CD1c-positive myeloid dendritic cell (primary cell): ENCODE measurements around the gene IGF2BP3.
A peak's percentile ranks its signal among the peaks of the same experiment; 100 is the strongest.
"Not testable (repeated sequence)": the region's sequence is repeated elsewhere in the genome, so short reads cannot be mapped to it uniquely, and the experiment has no call there.

Experiments
- DNase-seq: peaks from one replicate; pipeline ENCODE4 v3.0.0-alpha.2; 2016; ENCODE audit errors: extremely low spot score

The IGF2BP3 gene

DNA sequence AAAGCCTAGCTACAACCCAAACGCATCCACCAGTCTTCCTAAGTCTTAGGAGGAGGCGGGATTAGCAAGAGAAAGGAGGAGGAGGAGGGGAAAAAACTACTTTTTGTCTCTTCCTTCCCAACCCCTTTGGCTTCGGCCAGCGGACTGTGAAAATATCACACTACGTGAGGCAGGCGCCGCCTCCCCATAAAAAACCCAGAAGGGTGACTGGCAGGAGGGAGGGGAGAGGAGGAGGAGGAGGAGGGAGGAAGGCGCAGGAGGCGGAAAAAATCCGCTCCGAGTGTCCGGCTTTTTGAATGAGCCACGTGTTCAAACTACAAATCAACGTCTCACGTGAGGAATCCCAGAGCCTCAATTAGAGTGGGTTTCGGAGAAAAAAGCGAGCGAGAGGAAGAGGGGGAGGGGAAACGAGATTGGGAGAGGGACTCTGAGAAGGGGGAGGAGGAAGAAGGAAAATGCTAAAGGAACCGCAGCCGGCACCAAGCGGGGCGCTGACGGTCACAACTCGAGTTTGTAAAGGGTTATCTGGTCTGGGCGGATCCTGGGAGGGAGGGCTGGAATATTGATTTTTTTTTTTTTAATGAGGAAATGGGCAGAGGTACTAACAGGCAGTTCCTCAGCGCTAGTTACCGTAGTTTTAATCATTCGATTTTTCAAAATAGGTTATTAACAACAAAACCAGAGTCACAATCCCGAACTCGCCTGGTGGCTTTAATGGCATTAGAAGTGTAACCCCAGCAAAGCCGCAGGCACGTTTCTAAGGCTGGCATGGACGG lies at the start of gene IGF2BP3:
IGF2BP3 (minus strand) TSS at position 162 of the 776 bp plus-strand sequence. CDS start 381 bp downstream, outside the sequence.
- peak; percentile 26 for DNase-seq

DNA sequence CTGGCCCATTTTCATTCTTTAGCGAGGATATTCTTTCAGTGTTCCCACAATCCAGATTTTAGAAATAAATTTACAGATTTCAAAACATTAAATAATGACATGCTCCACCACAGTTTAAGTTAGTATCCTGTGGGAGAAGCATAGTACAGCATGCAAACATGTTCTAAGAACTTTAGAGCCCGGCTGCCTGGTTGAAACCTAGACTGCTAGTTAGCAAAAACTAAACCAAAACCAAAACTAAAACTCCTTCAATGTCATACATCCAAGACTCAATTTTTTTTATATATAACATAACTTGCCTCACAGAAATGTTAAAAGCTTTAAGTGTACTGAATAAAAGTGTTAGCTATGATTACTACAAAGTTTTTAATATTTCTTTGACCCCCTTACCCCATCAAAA lies 44.5 kb upstream of the IGF2BP3 start:
- DNase-seq, result no peak

DNA sequence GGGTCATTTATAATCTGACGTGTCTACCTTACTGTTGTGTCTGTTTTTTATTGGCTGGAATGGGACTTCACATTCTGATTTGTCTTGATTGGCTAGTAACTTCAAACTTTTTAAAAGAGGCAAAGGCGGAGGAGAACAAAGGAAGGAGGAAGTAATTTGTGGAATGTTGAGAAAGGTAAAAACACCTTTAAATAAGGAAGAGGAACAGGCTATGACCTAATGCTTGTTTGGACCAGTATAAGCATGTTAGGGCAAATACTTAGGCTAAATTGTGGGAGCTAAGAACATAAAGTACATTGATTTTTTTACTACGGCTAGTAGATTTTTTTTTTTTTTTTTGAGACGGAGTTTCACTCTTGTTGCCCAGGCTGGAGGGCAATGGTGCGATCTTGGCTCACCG lies 43.5 kb upstream of the IGF2BP3 start:
- DNase-seq, result not testable (repeated sequence)

DNA sequence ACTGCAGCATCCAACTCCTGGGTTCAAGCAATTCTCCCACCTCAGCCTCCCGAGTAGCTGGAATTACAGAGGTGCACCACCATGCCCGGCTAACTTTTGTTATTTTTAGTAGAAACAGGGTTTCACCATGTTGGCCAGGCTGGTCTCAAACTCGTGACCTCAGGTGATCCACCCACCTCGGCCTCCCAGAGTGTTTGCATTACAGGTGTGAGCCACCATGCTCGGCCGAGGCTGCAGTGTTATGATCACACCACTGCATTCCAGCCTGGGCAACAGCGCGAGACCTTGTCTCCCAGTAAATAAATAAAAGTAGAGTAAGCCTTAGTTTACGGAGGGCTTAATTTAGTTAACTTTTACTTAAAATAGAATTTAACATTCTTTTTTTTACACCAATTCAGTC lies 23.7 kb upstream of the IGF2BP3 start:
- no peak for DNase-seq

DNA sequence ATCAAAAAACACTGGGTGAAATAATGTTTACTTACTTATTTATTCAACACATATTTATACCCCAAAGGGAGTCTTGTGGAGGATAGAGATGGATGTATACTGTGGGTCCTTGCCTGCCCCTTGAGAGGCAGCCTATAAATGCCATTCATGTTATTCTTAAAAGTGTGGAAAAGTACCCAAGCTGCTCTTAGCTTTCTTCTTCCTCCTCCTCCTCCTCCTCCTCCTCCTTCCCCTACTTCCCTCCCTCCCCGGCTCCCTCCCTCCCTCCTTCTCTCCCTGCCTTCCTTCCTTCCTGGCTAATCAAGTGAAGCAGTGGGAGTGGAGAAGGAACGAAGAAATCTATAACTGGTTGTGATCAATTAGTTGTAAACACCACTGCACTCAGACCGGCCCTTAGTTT lies 21.2 kb upstream of the IGF2BP3 start:
- DNase-seq, result no peak

DNA sequence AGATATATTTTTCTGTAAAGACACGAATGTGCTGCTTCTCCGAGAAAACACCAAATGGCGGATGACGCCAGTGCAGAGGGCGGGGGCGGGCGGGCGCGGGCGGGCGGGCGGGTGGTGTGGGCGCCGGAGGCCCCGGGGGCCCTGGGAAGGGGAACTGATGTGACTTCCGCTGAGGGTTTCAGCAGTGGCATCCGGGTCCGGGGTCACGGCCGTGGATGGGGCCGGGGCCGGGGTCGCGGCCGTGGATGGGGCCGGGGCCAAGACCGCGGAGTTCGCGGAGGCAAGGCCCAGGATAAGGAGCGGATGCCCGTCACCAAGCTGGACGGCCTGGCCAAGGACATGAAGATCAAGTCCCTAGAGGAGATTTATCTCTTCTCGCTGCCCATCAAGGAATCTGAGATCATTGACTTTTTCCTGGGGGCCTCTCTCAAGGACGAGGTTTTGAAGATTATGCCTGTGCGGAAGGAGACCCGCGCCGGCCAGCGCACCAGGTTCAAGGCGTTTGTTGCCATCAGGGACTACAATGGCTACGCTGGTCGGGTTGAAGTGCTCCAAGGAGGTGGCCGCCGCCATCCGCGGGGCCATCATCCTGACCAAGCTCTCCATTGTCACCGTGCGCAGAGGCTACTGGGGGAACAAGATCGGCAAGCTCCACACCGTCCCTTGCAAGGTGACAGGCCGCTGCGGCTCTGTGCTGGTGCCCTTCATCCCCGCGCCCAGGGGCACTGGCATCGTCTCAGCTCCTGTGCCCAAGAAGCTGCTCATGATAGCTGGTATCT lies 20.3 kb upstream of the IGF2BP3 start:
- DNase-seq, result no peak

DNA sequence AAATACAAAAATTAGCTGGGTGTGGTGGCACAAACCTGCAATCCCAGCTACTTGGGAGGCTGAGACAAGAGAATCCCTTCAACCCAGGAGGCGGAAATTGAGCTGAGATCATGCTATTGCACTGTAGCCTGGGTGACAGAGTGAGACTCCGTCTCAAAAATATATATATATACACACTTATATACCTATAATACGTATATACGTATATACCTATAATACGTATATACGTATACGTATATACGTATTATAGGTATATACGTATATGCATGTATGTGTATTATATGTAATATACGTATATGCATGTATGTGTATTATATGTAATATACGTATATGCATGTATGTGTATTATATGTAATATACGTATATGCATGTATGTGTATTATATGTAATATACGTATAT lies 18.4 kb upstream of the IGF2BP3 start:
- DNase-seq, result not testable (repeated sequence)

DNA sequence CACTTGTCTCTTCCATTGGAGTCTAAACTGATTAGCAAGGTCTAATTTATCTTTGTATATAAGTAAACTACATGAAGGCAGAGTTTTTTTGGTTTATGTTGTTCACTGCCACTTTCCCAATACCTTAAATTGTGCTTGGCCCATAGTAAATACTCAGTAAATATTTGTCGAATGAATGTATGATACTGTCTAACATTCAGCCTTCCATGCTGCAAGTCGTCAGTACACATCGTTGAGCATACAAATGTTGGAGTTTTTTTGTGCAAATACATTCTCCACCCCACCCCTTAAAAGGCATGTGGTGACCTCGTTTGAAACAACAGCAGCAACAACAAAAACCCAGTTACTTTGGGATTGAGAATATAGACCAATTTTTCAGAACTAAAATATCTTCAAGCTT lies 17.4 kb upstream of the IGF2BP3 start:
- no peak for DNase-seq

DNA sequence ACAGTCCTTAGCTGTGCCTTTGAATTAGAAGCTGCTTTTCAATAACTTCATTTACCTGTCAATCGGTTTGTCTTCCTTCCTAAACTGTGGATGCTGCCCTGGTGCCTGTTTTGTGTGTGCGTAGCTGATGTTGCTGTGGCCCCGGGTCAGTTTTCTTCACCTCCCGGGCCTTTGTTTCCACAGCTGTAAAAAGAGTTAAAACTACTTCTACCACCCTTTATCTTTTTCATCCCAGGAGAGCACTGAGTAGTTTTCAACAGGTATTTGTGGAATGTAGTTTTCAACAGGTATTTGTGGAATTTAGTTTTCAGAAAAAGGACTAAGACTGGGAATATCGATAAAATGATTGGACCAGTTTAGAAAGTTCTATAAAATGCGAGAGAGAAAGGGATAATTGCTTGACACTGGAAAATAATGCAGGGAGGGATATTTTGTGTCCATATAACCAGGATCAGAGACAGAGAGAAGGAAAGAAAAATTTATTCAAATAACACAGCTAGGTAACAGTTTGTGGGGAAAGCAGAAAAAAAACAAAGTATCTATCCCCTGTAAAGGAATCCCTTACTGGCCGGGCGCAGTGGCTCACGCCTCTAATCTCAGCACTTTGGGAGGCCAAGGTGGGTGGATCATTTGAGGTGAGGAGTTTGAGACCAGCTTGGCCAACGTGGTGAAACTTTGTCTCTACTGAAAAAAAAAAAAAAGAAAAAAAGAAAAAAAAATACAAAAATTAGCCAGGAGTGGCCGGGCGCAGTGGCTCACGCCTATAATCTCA lies 15.9 kb upstream of the IGF2BP3 start:
- DNase-seq, result no peak

DNA sequence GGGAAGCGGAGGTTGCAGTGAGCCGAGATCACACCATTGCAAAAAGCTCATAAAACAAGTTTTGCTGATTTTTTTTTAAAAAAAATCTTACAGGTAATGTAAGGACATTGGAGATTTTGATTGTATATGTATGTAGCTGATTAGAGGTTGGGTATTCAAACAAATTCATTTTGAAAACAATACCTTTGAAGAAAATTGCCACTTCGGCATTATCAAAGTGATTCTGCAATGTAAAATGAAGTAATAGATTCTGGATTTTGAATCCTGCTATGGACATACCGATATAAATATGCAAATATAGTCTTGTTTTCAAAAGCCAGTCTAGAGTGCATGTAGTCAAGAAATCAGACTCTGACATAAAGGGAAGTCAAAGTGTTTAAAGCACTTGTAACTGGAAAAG lies 12.4 kb upstream of the IGF2BP3 start:
- no peak for DNase-seq

DNA sequence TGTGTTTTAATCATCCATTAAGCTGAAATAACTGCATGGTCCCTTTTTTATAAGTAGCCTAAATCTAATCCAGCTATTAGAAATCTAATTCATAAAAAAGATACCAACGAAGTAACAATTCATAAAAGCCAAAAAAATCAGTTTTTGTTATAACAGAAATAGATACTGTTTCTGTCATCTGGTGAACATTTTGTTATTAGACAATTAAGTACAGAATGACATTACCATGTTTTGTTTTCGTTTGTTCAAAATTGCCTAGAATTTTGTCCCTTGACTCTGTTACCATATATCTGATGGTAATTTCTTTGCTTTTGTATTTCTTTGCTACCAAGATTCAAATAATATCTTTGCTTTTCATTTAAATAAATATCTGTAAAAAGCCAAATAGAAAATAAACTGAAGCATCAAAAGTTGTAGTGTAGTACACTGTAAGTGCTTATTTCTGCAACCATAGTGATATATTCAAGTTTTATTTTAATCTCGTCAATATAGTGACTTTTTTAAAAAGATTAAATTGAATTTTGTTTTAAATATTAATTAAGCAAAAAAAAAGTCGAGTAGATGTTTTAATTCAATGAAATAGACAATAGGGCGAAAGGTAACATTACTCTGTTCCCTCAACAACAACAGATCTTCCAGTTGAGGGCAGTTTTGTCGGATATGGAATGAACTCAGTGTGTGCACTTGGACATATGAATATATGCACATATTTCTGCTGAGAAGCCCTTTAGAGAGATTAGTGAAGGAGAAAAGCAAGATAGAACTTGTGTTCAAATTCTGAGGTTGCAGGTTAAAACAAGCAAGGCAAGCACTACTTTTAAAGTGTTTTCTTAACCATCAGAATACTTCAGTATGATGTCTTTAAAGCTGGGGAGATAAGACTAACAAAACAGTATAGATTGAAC lies 7.9 kb upstream of the IGF2BP3 start:
- DNase-seq, result no peak

DNA sequence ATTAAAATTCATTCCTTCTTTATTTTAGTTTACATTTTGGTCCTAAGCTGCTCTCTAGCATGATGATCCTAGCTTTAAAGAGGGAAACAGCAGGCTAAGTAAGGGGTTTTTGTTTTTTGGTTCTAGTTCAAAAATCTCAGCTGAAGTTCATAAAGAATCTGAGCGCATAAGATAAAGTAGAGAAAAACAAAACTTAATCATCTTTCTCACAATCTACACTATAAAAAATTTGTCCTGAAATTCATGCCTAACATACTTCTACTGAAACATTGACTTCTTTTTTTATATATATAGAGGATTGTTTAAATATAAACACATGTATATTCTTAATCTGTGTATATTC lies 6.8 kb upstream of the IGF2BP3 start:
- DNase-seq, result no peak

DNA sequence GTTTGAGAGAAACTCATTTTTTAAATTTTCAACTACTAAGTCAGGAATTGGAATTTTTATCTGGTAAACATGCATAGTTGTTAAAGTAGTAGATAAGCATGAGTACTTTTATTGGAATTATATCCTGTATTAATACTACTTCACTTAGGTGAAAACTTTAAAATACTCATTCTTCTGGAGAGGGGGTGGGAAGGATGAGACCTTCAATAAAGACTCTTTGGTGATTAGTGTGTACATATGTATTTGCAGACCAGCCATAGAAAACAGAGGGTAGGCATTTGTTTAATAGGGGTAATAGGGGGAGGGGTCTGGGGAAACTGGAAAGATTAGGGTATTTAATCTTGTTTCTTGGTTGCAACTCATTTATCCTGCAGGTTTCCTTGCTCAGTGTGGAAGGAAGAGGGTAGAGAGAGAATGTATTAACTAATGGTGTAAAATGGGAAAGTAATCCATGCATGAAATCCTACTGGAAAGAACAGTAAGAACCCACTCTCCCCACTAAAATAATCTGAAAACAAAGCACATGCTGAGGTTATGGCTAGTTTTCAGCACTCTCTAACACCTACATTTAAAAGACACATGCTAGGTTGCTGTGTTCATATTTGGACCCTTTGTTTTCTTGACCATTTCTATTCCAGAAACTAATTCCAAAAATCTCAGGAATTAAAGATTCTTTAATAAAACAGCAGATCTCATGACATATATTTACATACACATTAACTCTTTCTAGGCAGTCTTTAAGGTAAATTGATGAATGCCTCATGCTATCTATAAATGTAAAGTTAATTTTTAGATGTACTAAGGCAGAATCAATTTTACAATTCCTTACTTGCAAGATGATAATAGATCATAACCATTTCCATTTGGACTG lies 6.2 kb upstream of the IGF2BP3 start:
- DNase-seq, result no peak

DNA sequence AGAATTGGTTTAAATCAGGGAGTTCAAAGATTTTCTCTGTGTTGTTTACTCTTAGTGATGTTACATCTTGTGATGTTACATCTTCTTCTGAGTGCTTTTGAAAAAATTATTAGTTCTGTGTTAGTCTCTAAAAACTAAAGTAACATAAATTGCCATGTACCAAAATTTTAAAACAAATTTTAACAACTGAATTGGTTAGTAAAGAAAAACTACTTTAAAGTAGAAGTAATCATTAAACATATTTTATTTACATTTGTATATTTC lies 5.2 kb upstream of the IGF2BP3 start:
- DNase-seq, result no peak

DNA sequence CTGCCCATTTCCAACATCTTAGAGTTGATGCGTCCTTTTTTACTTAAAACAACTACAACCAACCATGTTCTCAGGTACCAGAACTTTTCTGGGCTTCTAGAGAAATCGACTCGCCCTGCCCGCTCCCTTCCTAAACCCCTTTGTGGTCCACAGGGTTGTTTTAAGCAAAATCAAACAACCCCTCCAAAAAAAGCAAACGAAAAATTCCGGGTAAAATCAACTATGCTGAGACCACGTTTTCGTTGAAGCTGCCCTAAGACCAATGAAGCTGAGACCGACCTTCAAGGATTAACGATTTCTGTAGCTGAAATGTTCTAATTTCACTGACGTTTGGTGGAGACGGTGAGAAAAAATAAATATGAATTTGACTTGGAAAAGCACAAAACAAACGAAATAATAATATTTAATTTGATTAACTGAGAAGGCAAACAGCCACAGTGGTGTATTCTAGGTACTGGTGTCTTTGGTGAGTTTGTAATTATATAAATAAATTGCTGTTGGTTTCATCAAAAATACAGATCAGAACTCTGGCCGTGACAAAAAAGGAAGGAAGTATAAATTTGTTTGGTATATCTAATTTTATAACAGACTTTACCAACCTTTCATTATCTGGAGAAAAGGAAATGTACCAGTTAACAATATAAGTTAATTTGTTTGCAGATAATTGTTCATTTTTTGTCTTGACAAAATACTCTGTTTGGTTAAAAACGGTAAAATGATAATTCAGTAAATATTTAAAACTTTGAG lies 4.7 kb upstream of the IGF2BP3 start:
- no peak for DNase-seq

DNA sequence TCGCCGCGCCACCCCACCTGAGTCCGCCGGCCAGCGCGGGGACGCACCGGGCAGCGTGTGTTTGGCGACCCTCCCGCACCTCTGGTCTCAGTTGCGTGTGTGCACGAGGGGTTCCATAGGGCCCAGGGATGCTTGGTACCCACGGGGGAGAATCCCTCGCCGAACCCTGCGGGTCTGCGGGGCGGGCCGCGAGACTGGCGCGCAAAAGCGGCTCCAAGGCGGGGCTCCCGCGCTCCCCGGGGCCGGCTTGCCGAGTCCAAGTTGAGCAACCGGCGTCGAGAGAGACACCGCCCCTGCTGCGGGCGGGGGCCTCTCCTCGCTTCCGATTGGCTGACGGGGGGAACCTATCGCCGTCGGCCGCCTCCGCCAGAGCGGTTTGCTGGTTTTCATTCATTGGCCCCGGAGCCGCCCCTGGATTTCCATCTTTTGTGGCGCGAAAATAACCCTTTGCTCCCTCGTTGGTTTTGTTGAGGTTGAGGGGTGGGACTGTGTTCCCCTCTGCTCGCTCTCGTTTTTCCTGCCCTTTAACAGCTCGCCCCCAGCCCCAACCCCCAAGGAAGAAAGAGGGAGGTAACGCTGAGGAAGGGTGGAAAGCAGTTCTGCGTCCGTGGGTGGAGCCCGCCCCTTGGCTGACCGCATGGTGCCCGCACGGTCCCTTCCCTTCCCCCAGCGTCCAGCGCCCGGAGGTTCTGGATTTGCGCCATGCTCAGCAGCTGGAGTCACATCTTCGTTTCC lies 4.0 kb upstream of the IGF2BP3 start:
- peak; percentile 90 for DNase-seq

DNA sequence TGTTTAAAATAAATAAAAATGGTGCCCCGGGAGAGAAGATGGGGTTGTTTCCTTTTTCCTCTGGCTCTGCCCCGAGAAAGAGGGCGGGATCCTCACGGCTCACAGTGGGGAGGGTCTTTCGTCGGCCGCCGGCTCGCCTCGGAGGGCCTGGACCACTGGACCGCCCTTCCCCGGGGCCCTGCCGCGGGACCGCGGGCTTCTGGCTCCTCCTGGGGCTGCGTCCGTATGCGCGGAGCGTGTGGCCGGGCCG lies 3.5 kb upstream of the IGF2BP3 start:
- DNase-seq, result no peak

DNA sequence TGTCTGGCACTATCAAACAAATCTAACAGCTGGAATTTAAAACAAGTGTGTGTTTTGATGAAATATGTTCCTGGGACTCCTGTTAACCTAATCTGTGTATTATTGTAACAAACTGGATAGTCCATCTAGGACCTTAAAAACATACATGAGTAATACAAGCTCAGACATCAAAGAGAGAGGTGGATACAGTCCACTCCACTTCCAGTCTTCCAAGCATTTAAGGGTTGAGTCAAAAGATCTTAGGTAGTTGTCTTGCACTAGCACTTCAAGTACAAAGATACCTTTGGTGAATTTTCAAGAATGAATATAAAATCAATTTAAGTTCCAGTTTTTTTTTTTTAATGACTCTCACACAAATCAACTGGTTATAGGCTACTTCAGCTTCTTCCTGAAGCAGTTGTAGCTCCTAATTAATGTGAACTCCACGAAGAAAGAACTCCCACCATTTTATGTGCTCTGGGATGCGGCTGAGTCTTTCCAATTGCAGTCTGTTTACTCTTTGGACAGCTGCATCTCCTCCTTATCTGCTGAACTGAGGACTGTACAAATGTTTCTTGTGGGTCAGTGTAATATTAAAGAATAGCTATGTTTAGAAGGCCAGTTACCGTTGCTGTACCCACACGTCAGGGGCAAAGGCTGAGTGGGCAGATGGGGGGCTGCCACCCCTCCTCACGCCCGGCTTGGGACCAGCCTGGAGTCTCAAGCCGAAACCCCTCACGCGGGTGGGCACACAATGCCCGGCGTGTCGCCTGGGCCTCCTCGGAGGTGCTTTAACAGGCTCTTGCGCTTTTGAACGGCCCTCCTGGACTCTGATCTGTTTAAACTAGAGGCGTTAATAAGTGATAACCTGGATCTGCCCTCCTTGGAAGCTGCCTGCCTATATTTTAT lies 2.9 kb upstream of the IGF2BP3 start:
- DNase-seq, result no peak

DNA sequence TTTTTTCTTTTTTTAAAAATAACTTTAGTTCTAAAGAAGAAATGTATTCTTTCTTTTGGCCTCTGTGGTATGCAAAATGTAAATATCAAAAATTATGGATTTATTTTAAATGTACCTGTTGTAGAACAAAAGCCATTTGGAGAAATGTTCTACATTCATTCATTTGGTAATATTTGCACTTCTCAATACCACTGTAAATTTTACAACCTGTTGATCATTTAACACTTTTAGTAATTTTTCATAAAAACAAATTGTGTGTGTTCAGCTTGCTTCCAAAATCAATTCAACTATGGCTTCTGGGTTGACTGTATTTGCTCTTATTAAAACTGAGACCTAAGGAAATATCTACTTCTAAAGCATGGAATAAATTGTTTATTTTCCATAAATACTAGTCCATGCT lies 2.3 kb upstream of the IGF2BP3 start:
- no peak for DNase-seq
